Cardiac muscle cell (in vitro differentiated cells and primary cell): ENCODE data around the gene AHCYL1. TPM values are rescaled to one million over a fixed set of nuclear protein-coding genes. Genes with fewer than 3 reads are reported as not detected.

ENCODE experiments used
- DNase-seq, 2 donors: peaks; one replicate each; pipeline versions ENCODE4 v3.0.0 to v3.0.0-alpha.2; 2010 to 2017; ENCODE audit warnings: low read depth in 1 of 2, low spot score in 1 of 2
- H3K27ac ChIP-seq: fragments of 200-600 bp; sonication (generic); 2 replicates; pipeline ENCODE4 v1.5.1; 2016
- H3K27me3 ChIP-seq: fragments of 200-600 bp; sonication (generic); 2 replicates; pipeline ENCODE4 v1.6.0; 2016; ENCODE audit warnings: control low read depth
- H3K36me3 ChIP-seq: fragments of 200-600 bp; sonication (generic); 2 replicates; pipeline ENCODE4 v1.5.1; 2016; ENCODE audit warnings: control low read depth
- H3K4me1 ChIP-seq: fragments of 200-600 bp; sonication (generic); 2 replicates; pipeline ENCODE4 v1.8.1; 2017; ENCODE audit warnings: low read depth, mild to moderate bottlenecking, mixed run types
- H3K4me3 ChIP-seq: fragments of 200-600 bp; sonication (generic); 2 replicates; pipeline ENCODE4 v1.5.1; 2016; ENCODE audit warnings: mild to moderate bottlenecking
- H3K9me3 ChIP-seq: fragments of 200-600 bp; sonication (generic); 2 replicates; pipeline ENCODE4 v1.5.1; 2017; ENCODE audit warnings: low read depth, mild to moderate bottlenecking, control low read depth
- polyA plus RNA-seq: library from polyadenylated mRNA; unstranded; fragments of >200 nt; fragmentation: Nextera tagmentation; extraction: Ambion mirVana; gene quantifications from 2 replicates; pipeline ENCODE4 v1.2.1, GENCODE V29; 2016
- total RNA-seq: library from RNA; depleted of rRNA; stranded (reverse); fragments of >200 nt; gene quantifications from 2 replicates; pipeline ENCODE4 v1.2.3, GENCODE V29; 2016
- TF ChIP-seq, protein P1 (sequence below): IDR thresholded peaks from 2 replicates; pipeline ENCODE4 v1.5.1; 2012; ENCODE audit warnings: low read depth, mild to moderate bottlenecking, low read length

AHCYL1 gene
- total and polyA plus RNA-seq, 2 experiments from 2014 or later = 49.0 to 82.7 TPM

DNA sequence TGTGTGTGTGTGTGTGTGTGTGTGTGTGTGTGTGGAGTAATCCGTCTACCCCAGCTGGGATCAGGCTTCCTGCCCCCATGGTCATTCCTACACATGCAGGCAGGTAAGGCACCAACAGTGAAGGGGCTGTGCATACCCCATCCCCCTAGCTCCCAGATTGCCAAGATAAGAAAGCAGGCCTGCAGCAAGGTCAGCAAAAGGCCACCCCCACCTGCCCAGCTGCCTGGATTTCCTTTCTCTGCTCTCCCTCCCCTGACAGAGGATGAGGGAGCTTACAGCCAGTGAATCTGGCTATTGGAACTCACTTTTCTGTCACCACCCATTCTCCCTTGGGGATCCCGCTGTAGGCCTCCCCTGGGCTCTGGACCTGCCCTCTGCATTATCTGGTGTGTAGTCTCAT, 78.0 kb downstream of the AHCYL1 start:
- TF ChIP-seq, protein P1, sequence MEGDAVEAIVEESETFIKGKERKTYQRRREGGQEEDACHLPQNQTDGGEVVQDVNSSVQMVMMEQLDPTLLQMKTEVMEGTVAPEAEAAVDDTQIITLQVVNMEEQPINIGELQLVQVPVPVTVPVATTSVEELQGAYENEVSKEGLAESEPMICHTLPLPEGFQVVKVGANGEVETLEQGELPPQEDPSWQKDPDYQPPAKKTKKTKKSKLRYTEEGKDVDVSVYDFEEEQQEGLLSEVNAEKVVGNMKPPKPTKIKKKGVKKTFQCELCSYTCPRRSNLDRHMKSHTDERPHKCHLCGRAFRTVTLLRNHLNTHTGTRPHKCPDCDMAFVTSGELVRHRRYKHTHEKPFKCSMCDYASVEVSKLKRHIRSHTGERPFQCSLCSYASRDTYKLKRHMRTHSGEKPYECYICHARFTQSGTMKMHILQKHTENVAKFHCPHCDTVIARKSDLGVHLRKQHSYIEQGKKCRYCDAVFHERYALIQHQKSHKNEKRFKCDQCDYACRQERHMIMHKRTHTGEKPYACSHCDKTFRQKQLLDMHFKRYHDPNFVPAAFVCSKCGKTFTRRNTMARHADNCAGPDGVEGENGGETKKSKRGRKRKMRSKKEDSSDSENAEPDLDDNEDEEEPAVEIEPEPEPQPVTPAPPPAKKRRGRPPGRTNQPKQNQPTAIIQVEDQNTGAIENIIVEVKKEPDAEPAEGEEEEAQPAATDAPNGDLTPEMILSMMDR = no peak
- Histone ChIP-seq H3K36me3 (peaks cover 6% of the 10 kb centered on the region), H3K9me3 (no peaks in the 10 kb centered on the region), H3K4me1 (no peaks in the 10 kb centered on the region), H3K4me3 (no peak overlapping the region), H3K27ac (no peak overlapping the region), H3K27me3 (peaks cover 30% of the 10 kb centered on the region)
- DNase-seq = no peak

DNA sequence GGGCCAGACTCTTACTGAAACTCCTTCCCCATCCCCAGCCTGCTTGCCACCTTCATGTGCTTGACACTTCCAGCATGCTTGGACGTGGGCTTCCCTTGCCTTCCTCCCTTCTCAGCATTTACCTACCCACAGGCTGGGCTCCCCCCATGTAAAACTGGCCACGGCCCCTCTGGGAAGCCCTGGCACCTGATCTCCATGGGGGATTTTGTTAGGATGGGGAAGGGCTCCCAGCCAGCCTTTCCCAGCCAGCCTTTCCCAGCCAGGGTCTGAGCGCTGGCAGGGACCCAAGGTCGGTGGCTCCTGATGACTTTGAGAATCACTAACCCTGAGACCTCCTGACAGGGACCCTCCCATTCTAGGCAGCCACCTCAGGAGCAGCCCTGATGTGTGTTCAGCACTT, 79.2 kb downstream of the AHCYL1 start:
- Histone ChIP-seq H3K9me3 (no peaks in the 10 kb centered on the region), H3K4me3 (no peak overlapping the region), H3K36me3 (no peaks in the 10 kb centered on the region), H3K4me1 (no peaks in the 10 kb centered on the region), H3K27me3 (peaks cover 41% of the 10 kb centered on the region), H3K27ac (no peak overlapping the region)
- DNase-seq = no peak
- TF ChIP-seq, protein P1 = no peak

DNA sequence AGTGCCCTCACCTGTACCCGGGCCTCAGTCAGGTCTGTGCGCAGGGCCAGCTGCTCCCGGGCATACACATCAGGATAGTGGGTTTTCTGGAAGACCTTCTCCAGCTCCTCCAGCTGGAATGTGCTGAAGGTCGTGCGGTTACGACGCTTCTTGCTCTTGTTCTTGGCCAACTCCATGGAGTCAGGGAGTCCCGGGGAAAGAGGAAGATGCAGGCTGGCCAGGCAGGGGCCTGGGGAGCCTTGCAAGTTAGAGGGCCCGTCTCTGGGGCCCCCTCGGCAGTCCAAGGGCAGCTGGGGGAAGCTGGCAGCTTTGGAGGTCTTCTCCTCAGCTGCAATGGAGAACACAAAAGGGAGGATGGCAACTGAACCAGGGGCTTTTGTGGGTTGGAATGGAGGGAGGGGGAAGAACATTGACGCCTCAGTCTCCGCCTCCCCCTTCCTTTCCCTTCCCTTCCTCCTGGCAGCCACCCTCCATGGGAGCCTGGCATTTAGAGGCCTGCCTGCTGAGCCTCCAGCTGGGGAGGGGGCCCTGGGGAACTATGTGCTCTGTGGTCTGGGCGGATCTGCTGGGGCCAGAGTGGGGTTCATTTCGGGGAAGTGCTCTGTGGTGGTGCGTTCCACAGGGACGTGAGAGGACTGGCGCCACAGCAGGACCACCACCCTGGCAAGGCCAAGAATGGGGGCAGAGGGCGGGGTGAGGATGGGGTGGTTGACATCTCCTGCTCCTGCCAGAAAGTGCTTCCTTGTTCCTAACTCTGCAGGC, 80.2 kb downstream of the AHCYL1 start:
- Histone ChIP-seq H3K9me3 (no peaks in the 10 kb centered on the region), H3K4me3 (no peak overlapping the region), H3K4me1 (no peaks in the 10 kb centered on the region), H3K36me3 (no peaks in the 10 kb centered on the region), H3K27ac (no peak overlapping the region), H3K27me3 (peaks cover 51% of the 10 kb centered on the region)
- no peak for DNase-seq
- TF ChIP-seq, protein P1 = no peak

DNA sequence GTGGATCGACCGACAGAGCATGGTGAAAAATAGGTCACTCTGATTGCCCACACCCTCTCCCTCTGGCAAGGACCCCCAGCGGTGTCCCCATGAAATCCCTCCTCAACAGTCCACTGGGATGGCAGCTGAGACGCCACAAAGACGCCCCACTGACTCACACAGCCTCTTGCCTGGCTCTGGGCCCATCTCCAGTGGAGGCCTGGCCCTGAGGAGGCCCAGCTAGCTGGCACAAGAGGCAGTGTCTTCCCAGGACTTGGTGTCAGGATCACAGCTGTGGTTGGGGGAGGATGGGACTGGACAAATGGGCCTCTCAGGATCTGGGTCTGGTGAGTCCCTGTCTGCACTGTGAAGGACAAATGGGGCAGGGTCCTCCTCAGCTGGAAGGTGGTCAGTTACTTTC, 81.3 kb downstream of the AHCYL1 start:
- peak in 1 of 2 donors; percentile 18 for DNase-seq
- Histone ChIP-seq H3K27ac (no peak overlapping the region), H3K36me3 (no peaks in the 10 kb centered on the region), H3K27me3 (peaks cover 62% of the 10 kb centered on the region), H3K4me1 (no peaks in the 10 kb centered on the region), H3K9me3 (no peaks in the 10 kb centered on the region), H3K4me3 (no peak overlapping the region)
- TF ChIP-seq, protein P1 = no peak

DNA sequence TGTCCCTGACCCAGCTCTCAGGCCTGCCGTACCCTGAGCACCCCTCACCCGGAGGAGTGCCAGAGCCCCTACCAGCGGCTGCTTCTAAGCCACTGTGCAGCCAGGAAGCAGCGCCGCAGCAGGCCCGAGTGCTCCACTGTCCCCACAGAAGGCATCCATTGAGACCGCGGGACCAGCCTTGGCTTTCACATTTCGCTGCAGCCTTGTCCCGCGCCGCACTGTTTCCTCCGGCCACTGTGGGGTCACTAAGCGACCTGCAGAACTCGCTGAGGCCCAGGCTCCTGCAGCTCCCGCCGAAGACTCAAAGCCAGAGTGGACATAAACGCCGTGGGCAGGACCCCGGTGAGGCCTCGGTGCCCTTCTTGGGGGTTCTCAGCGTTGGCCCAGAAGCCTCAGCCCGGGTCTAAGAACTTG, 82.9 kb downstream of the AHCYL1 start:
- TF ChIP-seq, protein P1 = no peak
- DNase-seq = peak in 1 of 2 donors; percentile 25
- peaks cover 78% of the 10 kb centered on the region for H3K27me3 ChIP-seq
- no peaks in the 10 kb centered on the region for H3K9me3 ChIP-seq
- H3K4me3 ChIP-seq = no peak overlapping the region
- H3K36me3 ChIP-seq = no peaks in the 10 kb centered on the region
- H3K4me1 ChIP-seq = no peaks in the 10 kb centered on the region
- no peak overlapping the region for H3K27ac ChIP-seq
